IPS-18c (cell line): Measurements from ENCODE around the gene FCHSD1.

Experiments used
- H3K4me3 ChIP-seq: 2 replicates; pipeline ENCODE4 v1.7.0; 2013; ENCODE audit warnings: low read depth, mild to moderate bottlenecking, low read length, moderate library complexity; ENCODE audit not compliant: insufficient read depth
- H3K9me3 ChIP-seq: one replicate; pipeline ENCODE4 v1.6.1; 2013; ENCODE audit warnings: mild to moderate bottlenecking, low read length, moderate library complexity; ENCODE audit not compliant: control insufficient read depth, insufficient read depth

Gene FCHSD1

DNA sequence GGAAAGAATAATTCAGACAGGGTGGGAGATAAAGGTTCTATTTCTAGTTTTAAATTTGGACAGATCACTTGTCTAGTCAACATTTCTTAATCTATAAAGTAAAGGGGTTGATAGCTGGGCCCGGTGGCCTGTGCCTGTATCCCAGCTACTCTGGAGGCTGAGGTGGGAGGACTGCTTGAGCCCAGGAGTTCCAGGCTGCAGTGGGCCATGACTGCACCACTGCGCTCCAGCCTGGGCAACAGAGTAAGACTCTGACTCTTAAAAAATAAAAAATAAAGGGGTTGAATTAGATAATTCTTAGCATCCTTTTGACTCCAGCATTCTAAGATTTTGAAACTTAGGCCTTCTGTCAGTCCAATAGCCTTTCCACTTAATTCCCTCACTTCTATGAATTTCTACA lies 43.2 kb downstream of the FCHSD1 start:
- Histone ChIP-seq H3K4me3 (no peak overlapping the region), H3K9me3 (no peaks in the 10 kb centered on the region)

DNA sequence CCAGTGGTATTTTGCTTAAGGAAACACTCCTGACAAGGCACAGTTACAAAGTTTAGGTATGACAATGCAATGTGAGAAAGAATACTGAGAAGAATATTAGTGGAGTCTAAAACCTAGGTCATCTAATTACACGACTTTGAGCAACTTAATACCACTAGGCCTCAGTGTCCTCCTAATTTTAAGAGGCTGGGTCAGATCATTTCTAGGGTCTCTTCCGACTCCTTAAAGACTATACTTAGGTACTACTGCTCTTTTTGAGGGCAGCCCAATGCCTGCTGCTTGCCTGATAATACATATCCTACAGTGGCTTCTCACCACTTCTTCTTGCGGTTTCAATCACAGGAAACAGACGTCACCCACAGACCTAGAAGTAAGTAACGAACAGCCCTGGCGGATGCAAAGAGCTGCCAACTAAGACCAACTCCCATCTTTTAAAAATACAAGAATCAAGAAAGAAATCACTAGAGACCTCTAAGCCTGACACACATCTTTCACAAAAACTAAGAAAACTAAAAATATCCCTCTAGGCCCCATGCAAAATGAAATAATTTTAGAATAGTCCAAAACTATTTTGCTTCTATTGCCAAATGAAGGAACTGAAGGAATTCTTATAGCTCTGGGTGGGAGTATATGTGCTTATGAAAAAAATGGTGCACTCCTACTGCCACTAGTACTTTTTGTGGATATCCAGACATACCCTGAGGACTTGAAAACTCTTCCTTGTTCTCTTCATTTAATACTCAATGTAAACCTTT lies 45.5 kb downstream of the FCHSD1 start:
- Histone ChIP-seq H3K4me3 (no peak overlapping the region), H3K9me3 (no peaks in the 10 kb centered on the region)

DNA sequence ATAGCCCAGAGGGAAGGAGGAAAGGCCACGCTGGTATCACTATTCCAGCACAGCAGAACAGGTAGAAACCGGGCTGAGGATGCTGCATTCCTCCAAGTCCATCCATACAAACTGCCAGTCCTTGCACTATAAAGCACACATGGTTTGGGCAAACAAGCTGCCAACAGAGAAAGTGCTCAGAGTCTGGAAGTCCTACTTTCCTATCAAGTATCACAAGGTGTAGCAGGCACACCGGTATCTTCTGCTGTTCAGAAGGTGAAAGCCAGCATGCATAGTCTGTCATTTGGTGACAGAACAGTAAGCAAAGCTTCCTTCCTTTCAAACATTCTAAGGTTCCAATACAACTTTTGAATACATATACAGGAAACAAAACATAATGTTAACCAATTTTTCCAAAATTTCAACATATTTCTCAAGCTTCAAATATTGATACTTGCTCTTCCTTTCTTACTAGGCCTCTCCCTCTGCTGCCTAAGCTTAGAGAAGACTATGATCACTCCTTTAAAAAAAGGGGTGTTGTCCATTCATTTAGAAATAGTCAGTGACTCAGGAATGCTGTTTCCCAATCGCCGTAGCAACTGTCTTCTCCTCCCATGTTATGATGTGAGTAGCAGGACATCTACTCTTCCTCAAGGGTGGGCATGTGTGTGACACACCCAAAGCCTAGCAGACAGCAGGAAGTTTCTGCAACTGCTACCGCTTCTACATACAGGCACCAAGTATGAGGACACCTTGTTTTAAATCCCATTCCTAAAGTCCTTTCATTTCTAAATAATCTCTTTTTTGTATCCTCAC lies 47.1 kb downstream of the FCHSD1 start:
- H3K4me3 ChIP-seq = no peak overlapping the region
- no peaks in the 10 kb centered on the region for H3K9me3 ChIP-seq

DNA sequence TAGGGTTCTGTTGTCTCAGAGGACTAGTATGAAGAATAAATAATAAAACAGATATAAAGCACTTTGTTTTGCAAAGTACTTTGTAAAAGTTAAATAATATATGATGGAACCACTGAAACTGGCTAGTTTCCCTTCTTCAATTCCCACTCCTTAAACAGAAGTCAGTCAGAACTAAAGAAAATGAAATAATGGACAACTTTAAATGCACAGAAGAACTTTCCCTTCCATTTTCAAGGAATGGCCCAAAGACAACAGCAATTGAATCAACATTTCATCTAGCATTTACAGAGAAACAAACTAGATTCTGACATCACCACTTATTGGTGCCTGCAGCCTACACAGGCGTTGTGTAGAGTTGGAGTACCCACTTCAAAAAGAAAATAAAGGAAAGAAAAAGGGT lies 48.6 kb downstream of the FCHSD1 start:
- H3K9me3 ChIP-seq = no peaks in the 10 kb centered on the region
- no peak overlapping the region for H3K4me3 ChIP-seq

DNA sequence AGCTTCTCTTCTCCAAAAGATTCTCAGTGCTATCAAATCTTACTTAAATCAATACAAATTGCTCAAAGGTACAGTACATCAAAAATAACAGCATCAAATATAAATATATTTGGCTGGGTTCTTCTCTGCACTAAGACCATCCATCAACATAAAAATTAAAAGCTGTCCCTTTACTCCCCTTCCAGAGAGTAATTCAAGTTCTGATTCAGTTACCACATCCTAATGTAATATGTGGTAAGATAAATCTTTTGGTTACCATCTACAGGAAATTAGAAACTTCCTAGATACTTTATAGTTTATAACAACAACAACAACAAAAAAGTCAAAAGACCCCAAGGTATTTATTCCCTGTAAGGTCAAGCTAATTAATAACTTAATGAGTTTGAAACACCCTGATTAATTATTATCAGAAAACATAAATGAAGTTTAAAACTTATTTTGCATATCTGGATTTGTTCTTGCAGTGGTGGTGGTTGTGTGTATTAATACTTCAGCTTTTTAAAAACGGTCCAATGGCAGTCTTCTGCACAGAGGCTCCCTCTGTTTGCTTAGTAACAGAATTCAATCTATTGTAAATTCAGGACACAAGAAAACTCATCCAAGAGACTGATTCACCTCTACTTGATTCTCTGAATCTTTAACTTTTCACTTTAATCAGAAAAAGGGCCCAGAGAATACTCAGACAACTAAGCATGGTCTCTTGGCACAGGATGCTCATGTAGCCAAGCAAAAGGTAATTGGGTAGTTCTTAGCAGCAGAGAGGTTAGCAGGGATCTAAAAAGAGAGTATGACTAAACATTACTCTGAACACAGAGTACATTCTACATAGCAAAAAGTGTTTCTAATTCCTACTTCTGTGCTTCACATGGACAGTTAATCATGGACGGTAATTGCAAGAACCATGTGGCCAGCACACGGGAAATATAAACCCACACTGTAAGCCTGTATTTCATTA lies 52.5 kb downstream of the FCHSD1 start:
- H3K4me3 ChIP-seq = no peak overlapping the region
- no peaks in the 10 kb centered on the region for H3K9me3 ChIP-seq

DNA sequence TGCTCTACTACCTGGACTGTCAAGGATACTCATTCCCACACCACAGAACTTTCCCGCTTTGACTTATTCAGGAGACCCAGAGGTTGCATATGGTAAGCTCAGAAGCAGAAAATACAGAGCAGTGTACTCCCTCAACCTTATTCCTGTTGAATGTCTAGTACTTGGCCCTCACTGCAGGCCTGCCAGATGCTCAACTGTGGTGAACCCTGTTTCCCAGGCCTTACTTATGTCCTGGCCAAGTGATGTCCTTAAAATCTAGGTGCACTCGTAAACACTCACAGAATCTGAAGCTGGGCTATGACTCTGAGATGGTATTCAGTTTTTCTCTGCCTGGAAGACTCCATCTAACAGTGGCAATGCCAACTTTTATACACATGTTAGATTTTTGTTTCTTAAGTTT lies 53.4 kb downstream of the FCHSD1 start:
- no peaks in the 10 kb centered on the region for H3K9me3 ChIP-seq
- H3K4me3 ChIP-seq = no peak overlapping the region

DNA sequence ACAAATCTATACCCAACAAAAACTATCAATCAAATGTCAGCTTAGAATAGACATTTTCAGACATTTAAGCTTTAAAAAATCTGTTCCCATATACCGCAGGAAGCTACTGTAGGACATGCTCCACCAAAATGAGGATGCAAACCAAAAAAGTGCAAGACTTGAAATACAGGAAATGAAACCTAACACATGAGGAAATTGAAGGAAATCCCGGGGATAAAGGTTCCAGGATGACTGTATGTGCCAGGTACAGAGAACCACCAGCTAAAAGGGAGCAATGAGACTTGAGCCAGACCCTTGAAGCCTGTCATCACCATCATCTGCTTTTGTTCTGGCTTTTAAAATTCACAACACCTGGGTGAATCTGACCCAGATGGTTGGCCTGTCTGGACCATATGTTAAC lies 53.8 kb downstream of the FCHSD1 start:
- no peaks in the 10 kb centered on the region for H3K9me3 ChIP-seq
- no peak overlapping the region for H3K4me3 ChIP-seq

GRCh38 chr5:141596867-141597266 lies 54.4 kb downstream of the FCHSD1 start:
- Histone ChIP-seq H3K9me3 (no peaks in the 10 kb centered on the region), H3K4me3 (no peak overlapping the region)

DNA sequence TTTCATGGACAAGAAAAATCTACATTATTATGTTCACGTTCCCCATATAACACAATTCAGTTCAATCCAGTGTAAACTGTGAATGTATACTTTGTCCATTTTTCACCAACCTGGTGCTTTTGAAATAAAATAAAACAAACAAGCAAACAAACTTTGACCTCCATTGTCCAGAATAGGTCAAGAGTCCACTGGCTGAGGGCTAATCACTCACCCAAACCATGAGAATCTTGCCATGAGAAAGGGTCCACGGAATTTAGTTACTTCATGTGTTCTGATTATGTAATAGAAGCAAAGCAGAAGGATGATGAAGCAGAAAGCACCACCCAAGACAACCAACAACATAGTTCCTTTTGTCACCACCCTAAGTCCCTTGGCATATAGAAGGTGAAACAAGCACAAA lies 61.1 kb downstream of the FCHSD1 start:
- no peaks in the 10 kb centered on the region for H3K9me3 ChIP-seq
- no peak overlapping the region for H3K4me3 ChIP-seq
